ENCODE results near the gene RDM1.

- TF ChIP-seq CTCF (IDR thresholded peaks at IDR 0.05; ENCODE audit: insufficient read depth, low read length, poor library complexity, severe bottlenecking) (no peak), EZH2phosphoT487 (conservative IDR thresholded peaks at IDR 0.05; ENCODE audit: low read length) (no peak)
Measured at GRCh38 chr17:35927714-35928113, 2.9 kb downstream of the RDM1 start.

Measured in SU-DHL-6 (cell line).